Measurements from ENCODE around the gene ATP5PD. TPM values are rescaled to one million over a fixed set of nuclear protein-coding genes. Genes with fewer than 3 reads are reported as not detected.
"Not testable (repeated sequence)": the region's sequence is repeated elsewhere in the genome, so short reads cannot be mapped to it uniquely, and the experiment has no call there.

ATP5PD gene
- total and polyA plus RNA-seq, 8 donors = 199 to 237 (median 212) TPM

DNA sequence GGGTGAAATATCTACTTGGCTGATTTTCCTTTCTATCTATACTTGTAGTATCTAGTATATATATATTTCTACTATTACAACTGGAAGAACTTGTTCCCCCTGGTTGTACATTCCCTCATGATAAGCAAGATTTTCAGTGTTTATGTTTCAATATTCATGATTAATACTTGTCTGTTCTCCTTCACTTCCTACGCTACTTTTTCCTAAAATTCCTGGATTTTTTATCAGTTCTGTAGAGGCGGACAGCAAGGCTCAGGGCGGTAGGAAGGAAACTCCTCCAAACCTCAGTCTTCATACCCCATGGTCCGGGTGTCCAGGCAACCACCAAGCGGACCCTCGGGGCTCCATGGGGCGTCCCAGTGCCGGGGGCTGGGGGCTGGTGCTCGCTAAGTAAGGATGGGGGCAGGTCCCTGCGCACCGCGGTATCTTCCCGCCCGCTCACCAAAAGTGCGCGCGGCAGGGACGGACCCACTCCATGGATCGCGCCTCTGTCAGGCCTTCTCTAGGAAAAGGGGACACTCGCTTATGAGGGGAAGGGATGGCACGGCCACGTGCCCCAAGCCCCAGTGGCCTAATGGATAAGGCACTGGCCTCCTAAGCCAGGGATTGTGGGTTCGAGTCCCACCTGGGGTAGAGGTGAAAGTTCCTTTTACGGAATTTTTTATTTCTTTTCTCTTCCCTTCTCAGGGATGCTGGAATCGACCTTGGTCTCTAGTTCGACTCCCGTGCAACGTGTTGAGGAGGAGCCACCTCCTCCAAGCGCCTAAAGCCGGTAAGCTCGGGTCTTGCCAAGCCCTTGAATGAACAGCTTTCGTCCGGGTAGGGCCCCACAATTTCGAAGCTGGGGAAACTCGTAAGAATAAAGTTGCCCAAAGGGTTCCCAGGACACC is 13.2 kb downstream of the ATP5PD start:
- peaks cover 16 to 53% of the 10 kb centered on the region in 2 donors for H3K4me1 ChIP-seq
- ATAC-seq (peak; percentile 69), DNase-seq (peak; percentile 90 to 97 (median 94))
- H3K36me3 ChIP-seq = peaks cover 0 to 14% of the 10 kb centered on the region in 2 donors
- intact Hi-C loops (cut with DNase I) = no loop called here
- TF ChIP-seq, protein P1, sequence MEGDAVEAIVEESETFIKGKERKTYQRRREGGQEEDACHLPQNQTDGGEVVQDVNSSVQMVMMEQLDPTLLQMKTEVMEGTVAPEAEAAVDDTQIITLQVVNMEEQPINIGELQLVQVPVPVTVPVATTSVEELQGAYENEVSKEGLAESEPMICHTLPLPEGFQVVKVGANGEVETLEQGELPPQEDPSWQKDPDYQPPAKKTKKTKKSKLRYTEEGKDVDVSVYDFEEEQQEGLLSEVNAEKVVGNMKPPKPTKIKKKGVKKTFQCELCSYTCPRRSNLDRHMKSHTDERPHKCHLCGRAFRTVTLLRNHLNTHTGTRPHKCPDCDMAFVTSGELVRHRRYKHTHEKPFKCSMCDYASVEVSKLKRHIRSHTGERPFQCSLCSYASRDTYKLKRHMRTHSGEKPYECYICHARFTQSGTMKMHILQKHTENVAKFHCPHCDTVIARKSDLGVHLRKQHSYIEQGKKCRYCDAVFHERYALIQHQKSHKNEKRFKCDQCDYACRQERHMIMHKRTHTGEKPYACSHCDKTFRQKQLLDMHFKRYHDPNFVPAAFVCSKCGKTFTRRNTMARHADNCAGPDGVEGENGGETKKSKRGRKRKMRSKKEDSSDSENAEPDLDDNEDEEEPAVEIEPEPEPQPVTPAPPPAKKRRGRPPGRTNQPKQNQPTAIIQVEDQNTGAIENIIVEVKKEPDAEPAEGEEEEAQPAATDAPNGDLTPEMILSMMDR (IDR thresholded peaks at IDR 0.05) = no peak
- no peaks in the 10 kb centered on the region for H3K9me3 ChIP-seq
- H3K27ac ChIP-seq = peak overlapping the region; percentile 86 to 91
- H3K27me3 ChIP-seq = peaks cover 0 to 7% of the 10 kb centered on the region in 2 donors
- peak overlapping the region; percentile 66 to 69 for H3K4me3 ChIP-seq

DNA sequence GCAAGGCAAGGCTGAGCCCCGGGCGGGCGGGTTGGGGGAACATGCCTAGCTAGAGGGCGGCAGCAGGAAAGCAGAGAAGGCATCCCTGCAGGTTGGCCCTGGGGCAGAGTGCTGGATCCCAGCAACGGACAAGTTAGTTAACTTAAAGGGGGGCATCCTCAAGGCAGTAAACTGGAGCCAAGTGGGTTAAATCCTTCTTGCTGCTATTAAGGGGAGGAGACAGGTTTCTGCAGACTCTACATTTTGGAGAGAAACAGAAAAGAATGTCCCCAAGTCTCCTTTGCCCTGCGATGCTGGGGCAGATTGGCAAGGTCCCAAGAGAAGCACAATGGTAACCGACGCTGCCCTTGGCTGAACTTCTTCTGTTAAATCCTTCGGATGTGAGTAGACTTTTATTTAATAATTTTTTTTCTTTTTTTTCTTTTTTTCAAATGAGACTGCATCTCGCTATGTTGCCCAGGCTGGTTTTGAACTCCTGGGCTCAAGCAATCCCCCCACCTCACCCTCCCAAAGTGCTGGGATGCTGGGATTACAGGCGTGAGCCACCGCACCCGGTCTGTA is 14.0 kb downstream of the ATP5PD start:
- Histone ChIP-seq H3K27ac (peak overlapping the region in 1 of 2 donors; percentile 86), H3K4me3 (peak overlapping the region; percentile 66 to 69), H3K4me1 (peaks cover 16 to 53% of the 10 kb centered on the region in 2 donors), H3K9me3 (no peaks in the 10 kb centered on the region), H3K27me3 (peaks cover 0 to 7% of the 10 kb centered on the region in 2 donors), H3K36me3 (peaks cover 0 to 6% of the 10 kb centered on the region in 2 donors)
- TF ChIP-seq, protein P1 (IDR thresholded peaks at IDR 0.05) = no peak
- ATAC-seq (no peak), DNase-seq (peak in 1 of 4 donors; percentile 28)
- intact Hi-C loops (cut with DNase I) = no loop called here

DNA sequence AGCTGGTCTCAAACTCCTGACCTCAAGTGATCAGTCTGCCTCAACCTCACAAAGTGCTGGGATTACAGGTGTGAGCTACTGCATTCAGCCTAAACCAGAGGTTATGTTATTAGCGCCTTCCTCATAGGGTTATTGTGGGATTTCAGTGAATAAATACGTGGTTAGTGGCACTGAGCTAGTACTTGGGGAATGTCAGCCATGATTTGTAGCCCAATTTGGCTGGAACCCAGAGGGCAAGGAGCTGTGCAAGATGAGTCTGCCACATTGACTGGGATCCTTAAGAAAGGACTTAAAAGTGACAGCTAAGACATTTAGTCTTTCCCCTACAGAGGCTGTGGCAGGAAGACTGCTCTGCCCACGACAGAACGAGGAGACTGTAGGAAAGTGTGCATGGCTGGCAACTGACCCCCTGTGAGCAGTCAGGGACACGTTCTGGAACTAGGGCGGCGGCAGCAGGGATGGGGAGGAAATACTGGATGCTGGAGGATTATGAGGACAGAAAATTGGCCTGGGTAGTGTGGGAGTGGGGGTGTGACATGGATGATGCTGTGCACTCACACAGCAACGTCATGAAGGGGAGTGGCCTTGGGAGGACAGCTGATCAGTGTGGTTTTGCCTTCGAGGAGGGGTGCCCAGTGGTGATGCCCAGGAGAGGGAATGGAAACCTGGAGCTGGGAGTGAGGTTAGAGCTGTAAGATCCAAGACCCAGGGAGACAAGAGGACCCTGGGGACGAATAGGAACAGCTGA is 14.6 kb downstream of the ATP5PD start:
- intact Hi-C loops (cut with DNase I) = no loop called here
- peak in 3 of 4 donors; percentile 71 to 79 (median 75) for DNase-seq
- TF ChIP-seq, protein P1 (IDR thresholded peaks at IDR 0.05) = no peak
- peak overlapping the region; percentile 8 to 66 for H3K4me3 ChIP-seq
- H3K36me3 ChIP-seq = no peaks in the 10 kb centered on the region
- H3K27me3 ChIP-seq = peaks cover 0 to 7% of the 10 kb centered on the region in 2 donors
- peaks cover 16 to 55% of the 10 kb centered on the region in 2 donors for H3K4me1 ChIP-seq
- no peak overlapping the region for H3K27ac ChIP-seq
- no peaks in the 10 kb centered on the region for H3K9me3 ChIP-seq
- ATAC-seq = peak; percentile 14

DNA sequence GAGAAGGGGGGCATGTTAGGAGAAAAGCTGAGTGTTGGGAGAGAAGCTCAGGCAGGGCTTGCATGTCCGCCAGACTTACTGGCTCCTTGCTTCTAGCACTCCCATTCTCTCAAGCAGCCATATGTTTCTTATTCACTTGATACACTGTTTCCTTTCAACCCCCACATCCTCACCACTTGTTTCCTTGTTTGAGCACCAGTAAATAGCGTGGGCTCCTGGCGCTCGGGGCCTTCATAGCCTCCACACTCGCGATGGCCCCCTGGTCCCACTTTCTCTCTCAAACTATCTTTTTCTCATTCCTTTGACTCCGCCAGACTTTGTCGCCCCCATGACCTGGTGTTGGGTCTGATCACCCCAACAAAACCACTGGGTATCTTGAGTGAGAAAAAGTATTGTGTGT is 16.6 kb downstream of the ATP5PD start:
- ATAC-seq (no peak), DNase-seq (no peak)
- Histone ChIP-seq H3K27me3 (peaks cover 0 to 7% of the 10 kb centered on the region in 2 donors), H3K4me3 (no peak overlapping the region), H3K36me3 (no peaks in the 10 kb centered on the region), H3K27ac (no peak overlapping the region), H3K4me1 (peaks cover 9 to 52% of the 10 kb centered on the region in 2 donors), H3K9me3 (no peaks in the 10 kb centered on the region)
- TF ChIP-seq, protein P1 (IDR thresholded peaks at IDR 0.05) = no peak
- intact Hi-C loops (cut with DNase I) = no loop called here

DNA sequence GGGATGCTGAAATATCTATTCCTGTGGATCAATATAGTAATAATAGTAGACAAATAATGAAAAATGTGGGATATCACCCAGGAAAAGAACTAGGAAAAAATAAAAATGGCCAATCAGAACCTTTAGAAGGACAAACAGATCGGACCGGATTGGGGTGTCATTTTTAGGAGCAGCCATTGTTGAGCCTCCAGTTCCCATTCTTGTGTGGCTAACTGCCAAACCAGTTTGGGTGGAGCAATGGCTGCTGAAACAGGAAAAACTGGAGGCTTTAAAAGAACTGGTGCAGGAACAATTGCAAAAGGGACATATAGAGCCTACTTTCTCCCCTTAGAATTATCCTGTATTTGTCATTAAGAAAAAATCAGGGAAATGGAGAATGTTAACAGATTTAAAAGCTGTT is 20.1 kb downstream of the ATP5PD start:
- DNase-seq; H3K4me3 ChIP-seq; H3K9me3 ChIP-seq; H3K27me3 ChIP-seq; intact Hi-C loops (cut with DNase I); H3K27ac ChIP-seq; ATAC-seq: not testable (repeated sequence)
- Histone ChIP-seq H3K36me3 (peaks cover 0 to 18% of the 10 kb centered on the region in 2 donors), H3K4me1 (peaks cover 0 to 23% of the 10 kb centered on the region in 2 donors)

DNA sequence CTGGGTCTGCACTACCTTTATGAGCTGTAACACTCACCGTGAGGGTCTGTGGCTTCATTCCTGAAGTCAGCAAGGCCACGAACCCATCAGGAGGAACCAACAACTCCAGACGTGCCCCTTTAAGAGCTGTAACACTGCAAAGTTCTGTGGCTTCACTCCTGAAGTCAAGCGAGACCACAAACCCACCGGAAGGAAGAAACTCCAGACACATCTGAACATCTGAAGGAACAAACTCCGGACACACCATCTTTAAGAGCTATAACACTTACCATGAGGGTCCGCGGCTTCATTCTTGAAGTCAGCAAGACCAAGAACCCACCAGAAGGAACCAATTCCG is 21.4 kb downstream of the ATP5PD start:
- Histone ChIP-seq H3K36me3 (peaks cover 0 to 31% of the 10 kb centered on the region in 2 donors), H3K4me1 (peaks cover 0 to 23% of the 10 kb centered on the region in 2 donors)
- DNase-seq; H3K27ac ChIP-seq; H3K27me3 ChIP-seq; H3K4me3 ChIP-seq; intact Hi-C loops (cut with DNase I); H3K9me3 ChIP-seq; ATAC-seq: not testable (repeated sequence)

Measured in left lung (tissue), 10 donors.